AG04450 (cell line): ENCODE results near the gene BTBD9. TPM values are rescaled to one million over a fixed set of nuclear protein-coding genes. Genes with fewer than 3 reads are reported as not detected.

Source experiments
- CTCF ChIA-PET: fragments of 300-600, 350-600 bp; formaldehyde crosslinking; extraction: SDS; loops from one replicate; lab custom pipeline; 2022; ENCODE audit warnings: antibody characterized with exemption, inconsistent platforms; lab: Charles Lee
- POLR2A ChIA-PET: fragments of 350-600 bp; formaldehyde crosslinking; extraction: SDS; loops from one replicate; lab custom pipeline; 2021; ENCODE audit warnings: antibody characterized with exemption, inconsistent platforms; lab: Yijun Ruan, JAX
- DNase-seq: peaks from one replicate; pipeline ENCODE4 v3.0.0-alpha.2; 2011; ENCODE audit warnings: low read depth, low spot score
- H3K27ac ChIP-seq: one replicate; pipeline ENCODE4 v1.5.1; 2012; ENCODE audit warnings: low read depth, low read length, control low read depth
- H3K27me3 ChIP-seq: one replicate; pipeline ENCODE4 v1.6.0; 2012; ENCODE audit warnings: low read length; ENCODE audit not compliant: control insufficient read depth, insufficient read depth
- H3K4me3 ChIP-seq: 2 replicates; pipeline ENCODE4 v1.5.1; 2011; ENCODE audit warnings: mild to moderate bottlenecking, low read depth, low read length, control low read depth
- H3K9me3 ChIP-seq: 2 replicates; pipeline ENCODE4 v1.5.1; 2012; ENCODE audit warnings: low read length; ENCODE audit not compliant: control insufficient read depth, insufficient read depth
- CTCF ChIP-seq: IDR thresholded peaks from 2 replicates; pipeline ENCODE4 v1.5.1; 2011; ENCODE audit warnings: low read depth, low read length, control low read depth, inconsistent platforms
- polyA plus RNA-seq: library from polyadenylated mRNA; depleted of rRNA; stranded (reverse); fragments of >200 nt; gene quantifications from 2 replicates; pipeline ENCODE4 v1.2.3, GENCODE V29; 2011

BTBD9 gene
- polyA plus RNA-seq, 1 experiment = 7.2 TPM

GRCh38 chr6:38215225-38215624 is 424.5 kb downstream of the BTBD9 start:
- Histone ChIP-seq H3K9me3 (no peaks in the 10 kb centered on the region), H3K27me3 (no peaks in the 10 kb centered on the region), H3K27ac (no peak overlapping the region), H3K4me3 (no peak overlapping the region)
- POLR2A ChIA-PET = no interaction called here
- CTCF ChIA-PET = interaction anchor here (1.1 kb wide), 1 partner anchor 279 kb away, joined by 4 read pairs; no protein-coding TSS in a partner anchor
- TF ChIP-seq CTCF = no peak
- no peak for DNase-seq

- POLR2A ChIA-PET = interaction anchor here (0.6 kb wide), 2 partner anchors 57 to 558 kb away, joined by 5 to 7 read pairs; no protein-coding TSS in a partner anchor
Measured at GRCh38 chr6:38214159-38214558, 425.6 kb downstream of the BTBD9 start.

GRCh38 chr6:38213251-38213658 is 426.5 kb downstream of the BTBD9 start:
- CTCF ChIA-PET = no interaction called here
- no peak for TF ChIP-seq CTCF
- no peak overlapping the region for H3K27ac ChIP-seq
- no peak for DNase-seq
- H3K4me3 ChIP-seq = no peak overlapping the region
- H3K9me3 ChIP-seq = no peaks in the 10 kb centered on the region
- H3K27me3 ChIP-seq = no peaks in the 10 kb centered on the region
- POLR2A ChIA-PET = interaction anchor here (0.9 kb wide), 1 partner anchor 49 kb away, joined by 3 read pairs; no protein-coding TSS in a partner anchor

More at GRCh38 chr6:38214159-38214558, 425.6 kb downstream of the BTBD9 start:
- no peak for DNase-seq
- CTCF ChIA-PET = no interaction called here
- H3K4me3 ChIP-seq = no peak overlapping the region
- TF ChIP-seq CTCF = no peak
- no peak overlapping the region for H3K27ac ChIP-seq
- H3K27me3 ChIP-seq = no peaks in the 10 kb centered on the region
- no peaks in the 10 kb centered on the region for H3K9me3 ChIP-seq

GRCh38 chr6:38212579-38212978 is 427.1 kb downstream of the BTBD9 start:
- no peaks in the 10 kb centered on the region for H3K27me3 ChIP-seq
- DNase-seq = no peak
- ChIA-PET CTCF (no interaction called here), POLR2A (interaction anchor here (0.9 kb wide), 1 partner anchor 49 kb away, joined by 3 read pairs; no protein-coding TSS in a partner anchor)
- no peak overlapping the region for H3K27ac ChIP-seq
- no peak overlapping the region for H3K4me3 ChIP-seq
- H3K9me3 ChIP-seq = no peaks in the 10 kb centered on the region
- TF ChIP-seq CTCF = no peak

GRCh38 chr6:38212116-38212515 is 427.6 kb downstream of the BTBD9 start:
- Histone ChIP-seq H3K27ac (no peak overlapping the region), H3K9me3 (no peaks in the 10 kb centered on the region), H3K4me3 (no peak overlapping the region), H3K27me3 (no peaks in the 10 kb centered on the region)
- ChIA-PET CTCF (no interaction called here), POLR2A (no interaction called here)
- no peak for DNase-seq
- TF ChIP-seq CTCF = no peak
